ENCODE data around the gene OPN4.

Gene OPN4

GRCh38 chr10:86706977-86707376 lies 52.6 kb downstream of the OPN4 start:
- no peak for TF ChIP-seq YY1 (IDR thresholded peaks at IDR 0.05; ENCODE audit: low read depth)
- TF ChIP-seq NFIC (IDR thresholded peaks at IDR 0.05) = no peak
- no peak for TF ChIP-seq EGR1 (IDR thresholded peaks at IDR 0.05)

- TF ChIP-seq EGR1 (IDR thresholded peaks at IDR 0.05) (no peak), CREB1 (IDR thresholded peaks at IDR 0.05; ENCODE audit: low read depth) (no peak), TEAD4 (IDR thresholded peaks at IDR 0.05) (no peak), MAX (IDR thresholded peaks at IDR 0.05) (no peak), FOXM1 (IDR thresholded peaks at IDR 0.05; ENCODE audit: borderline replicate concordance, low read depth) (no peak), REST (IDR thresholded peaks at IDR 0.05; ENCODE audit: low read depth) (no peak), EP300 (IDR thresholded peaks at IDR 0.05; ENCODE audit: borderline replicate concordance) (no peak), USF1 (IDR thresholded peaks at IDR 0.05) (no peak), NFIC (IDR thresholded peaks at IDR 0.05) (no peak), CEBPB (IDR thresholded peaks at IDR 0.05) (no peak)
Observed at GRCh38 chr10:86707505-86707904, 53.2 kb downstream of the OPN4 start.

GRCh38 chr10:86708068-86708782 lies 53.9 kb downstream of the OPN4 start:
- no peak for TF ChIP-seq USF1 (IDR thresholded peaks at IDR 0.05)
- TF ChIP-seq TCF12 (IDR thresholded peaks at IDR 0.05; ENCODE audit: low read depth) = no peak
- TF ChIP-seq CREB1 (IDR thresholded peaks at IDR 0.05; ENCODE audit: low read depth) = no peak
- TF ChIP-seq YY1 (IDR thresholded peaks at IDR 0.05; ENCODE audit: low read depth) = no peak
- TF ChIP-seq FOXM1 (IDR thresholded peaks at IDR 0.05; ENCODE audit: borderline replicate concordance, low read depth) = no peak
- TF ChIP-seq TEAD4 (IDR thresholded peaks at IDR 0.05) = no peak
- no peak for TF ChIP-seq NFIC (IDR thresholded peaks at IDR 0.05)
- TF ChIP-seq CEBPB (IDR thresholded peaks at IDR 0.05) = no peak
- no peak for TF ChIP-seq EGR1 (IDR thresholded peaks at IDR 0.05)
- no peak for TF ChIP-seq REST (IDR thresholded peaks at IDR 0.05; ENCODE audit: low read depth)
- TF ChIP-seq MAX (IDR thresholded peaks at IDR 0.05) = no peak
- TF ChIP-seq ZBTB7A (IDR thresholded peaks at IDR 0.05; ENCODE audit: low read depth) = no peak
- no peak for TF ChIP-seq RAD21 (IDR thresholded peaks at IDR 0.05; ENCODE audit: low read depth)

- TF ChIP-seq ZBTB7A (IDR thresholded peaks at IDR 0.05; ENCODE audit: low read depth) (no peak), FOXM1 (IDR thresholded peaks at IDR 0.05; ENCODE audit: borderline replicate concordance, low read depth) (no peak), EGR1 (IDR thresholded peaks at IDR 0.05) (no peak), TAF1 (IDR thresholded peaks at IDR 0.05; ENCODE audit: low read depth) (no peak), CREB1 (IDR thresholded peaks at IDR 0.05; ENCODE audit: low read depth) (no peak), MAX (IDR thresholded peaks at IDR 0.05) (no peak), TCF12 (IDR thresholded peaks at IDR 0.05; ENCODE audit: low read depth) (no peak), YY1 (IDR thresholded peaks at IDR 0.05; ENCODE audit: low read depth) (no peak), USF1 (IDR thresholded peaks at IDR 0.05) (no peak)
Observed at GRCh38 chr10:86708783-86709380, 54.5 kb downstream of the OPN4 start.

GRCh38 chr10:86709396-86710185 lies 55.2 kb downstream of the OPN4 start:
- TF ChIP-seq MAX (IDR thresholded peaks at IDR 0.05) (no peak), TCF12 (IDR thresholded peaks at IDR 0.05; ENCODE audit: low read depth) (no peak), YY1 (IDR thresholded peaks at IDR 0.05; ENCODE audit: low read depth) (no peak)
